Measurements from ENCODE around the gene DOCK10.

Gene DOCK10

GRCh38 chr2:224999754-225000153 lies 42.5 kb downstream of the DOCK10 start:
- TF ChIP-seq CTCF (IDR thresholded peaks at IDR 0.05; ENCODE audit: low read depth, low read length), result no peak
- H3K4me3 ChIP-seq (replicated peaks in 1 of 2; ENCODE audit: low read depth in 2 of 2, low read length in 2 of 2), result no peak overlapping the region
- peak in 1 of 2 donors; percentile 44 for DNase-seq (ENCODE audit: low read depth in 2 of 2)

DNA sequence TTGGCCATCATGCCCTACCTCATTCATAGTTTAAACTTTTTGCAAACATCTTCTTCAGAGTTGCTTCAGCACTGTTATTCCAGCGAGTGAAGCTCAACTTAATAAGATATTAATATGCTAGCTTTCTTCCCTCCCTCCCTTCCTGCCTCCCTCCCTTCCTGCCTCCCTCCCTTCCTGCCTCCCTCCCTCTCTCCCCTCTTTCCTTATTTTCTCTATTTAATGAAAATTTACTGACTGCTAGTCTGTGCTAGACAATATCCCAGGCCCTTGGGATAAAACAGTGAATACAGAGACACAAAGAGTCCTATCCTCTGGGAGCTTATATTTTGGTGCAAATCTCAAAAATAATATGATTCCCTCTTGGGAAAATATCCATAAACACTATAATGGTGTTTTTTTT lies 42.9 kb downstream of the DOCK10 start:
- DNase-seq (ENCODE audit: low read depth in 2 of 2), result no peak
- no peak for TF ChIP-seq CTCF (IDR thresholded peaks at IDR 0.05; ENCODE audit: low read depth, low read length)
- no peak overlapping the region for H3K4me3 ChIP-seq (replicated peaks in 1 of 2; ENCODE audit: low read depth in 2 of 2, low read length in 2 of 2)

GRCh38 chr2:224997802-224998201 lies 44.5 kb downstream of the DOCK10 start:
- no peak for TF ChIP-seq CTCF (IDR thresholded peaks at IDR 0.05; ENCODE audit: low read depth, low read length)
- no peak overlapping the region for H3K4me3 ChIP-seq (replicated peaks in 1 of 2; ENCODE audit: low read depth in 2 of 2, low read length in 2 of 2)
- peak; percentile 52 to 74 for DNase-seq (ENCODE audit: low read depth in 2 of 2)

DNA sequence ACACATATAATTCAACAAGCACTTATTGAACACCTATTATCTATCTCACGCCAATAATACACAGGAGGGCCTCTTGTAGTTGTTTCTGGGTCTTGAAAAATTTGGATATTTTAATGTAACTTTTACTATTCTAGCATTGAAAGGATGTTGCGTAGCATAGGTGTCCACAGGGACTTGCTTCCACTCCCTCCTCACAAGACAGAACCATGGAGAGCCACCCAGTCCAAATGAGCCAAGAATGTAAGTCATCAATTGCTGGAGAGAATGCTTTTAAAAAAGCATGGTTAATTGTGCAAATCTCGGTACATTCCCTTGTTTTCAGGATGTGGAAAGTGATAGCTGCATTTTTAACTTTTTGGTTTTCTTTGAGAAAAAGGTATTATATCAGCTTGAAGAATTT lies 46.8 kb downstream of the DOCK10 start:
- DNase-seq (ENCODE audit: low read depth in 2 of 2), result no peak
- no peak overlapping the region for H3K4me3 ChIP-seq (replicated peaks in 1 of 2; ENCODE audit: low read depth in 2 of 2, low read length in 2 of 2)
- no peak for TF ChIP-seq CTCF (IDR thresholded peaks at IDR 0.05; ENCODE audit: low read depth, low read length)

GRCh38 chr2:224994242-224994823 lies 47.9 kb downstream of the DOCK10 start:
- H3K4me3 ChIP-seq (replicated peaks in 1 of 2; ENCODE audit: low read depth in 2 of 2, low read length in 2 of 2), result no peak overlapping the region
- DNase-seq (ENCODE audit: low read depth in 2 of 2), result no peak
- TF ChIP-seq CTCF (IDR thresholded peaks at IDR 0.05; ENCODE audit: low read depth, low read length), result no peak

DNA sequence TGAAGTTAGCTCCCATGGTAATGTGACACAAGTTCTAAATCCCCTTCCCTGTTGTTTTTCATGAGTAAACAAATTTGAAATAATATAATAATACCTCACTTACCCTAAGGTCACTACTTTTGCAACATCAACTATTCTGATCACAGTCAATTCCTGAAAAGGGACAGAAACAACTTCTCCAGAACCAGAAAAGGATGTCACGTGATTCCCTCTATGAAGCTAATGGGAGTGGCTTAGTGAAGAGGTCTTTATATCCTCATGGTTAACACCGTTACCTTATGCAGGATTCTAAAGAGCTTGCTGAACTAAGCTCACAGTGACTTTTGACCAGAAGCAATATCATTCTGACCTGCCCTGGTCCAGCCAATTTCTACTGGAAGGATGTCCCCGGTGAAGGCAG lies 51.6 kb downstream of the DOCK10 start:
- H3K4me3 ChIP-seq (replicated peaks in 1 of 2; ENCODE audit: low read depth in 2 of 2, low read length in 2 of 2), result no peak overlapping the region
- no peak for TF ChIP-seq CTCF (IDR thresholded peaks at IDR 0.05; ENCODE audit: low read depth, low read length)
- DNase-seq (ENCODE audit: low read depth in 2 of 2), result no peak

DNA sequence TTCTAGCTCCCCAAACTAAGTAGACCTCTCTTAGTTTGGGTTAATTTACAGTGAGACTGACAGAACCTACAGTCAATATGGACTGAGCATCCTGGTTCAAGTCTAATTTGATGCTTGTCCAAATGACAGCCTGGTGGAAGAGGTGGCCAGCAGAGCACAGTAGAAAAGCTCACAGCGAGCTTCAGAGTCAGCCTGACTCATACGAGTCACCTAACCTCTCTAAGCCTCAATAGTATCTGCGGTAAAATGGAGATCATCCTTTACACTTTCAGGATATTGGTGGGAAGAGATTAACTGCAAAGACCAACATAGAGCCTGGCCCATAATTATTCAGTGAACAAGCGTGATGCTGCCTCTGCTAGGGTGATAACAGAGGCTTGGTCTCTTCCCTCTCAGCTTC lies 54.5 kb downstream of the DOCK10 start:
- no peak overlapping the region for H3K4me3 ChIP-seq (replicated peaks in 1 of 2; ENCODE audit: low read depth in 2 of 2, low read length in 2 of 2)
- no peak for TF ChIP-seq CTCF (IDR thresholded peaks at IDR 0.05; ENCODE audit: low read depth, low read length)
- DNase-seq (ENCODE audit: low read depth in 2 of 2), result peak in 1 of 2 donors; percentile 30

Data from cardiac fibroblast (primary cell).